Right lobe of liver (tissue), 6 donors: ENCODE measurements around the gene TBC1D8. TPM values are rescaled to one million over a fixed set of nuclear protein-coding genes. Genes with fewer than 3 reads are reported as not detected.

ENCODE experiments used
- ATAC-seq, 4 donors: fragments of 200-7000 bp; cut with Tn5 transposase; one replicate each; pipeline ENCODE4 v1.9.1; 2020; ENCODE audit warnings: mild to moderate bottlenecking in 4 of 4, moderate library complexity in 4 of 4
- DNase-seq, 3 donors: peaks; one replicate each; pipeline ENCODE4 v3.0.0-alpha.2; 2020
- H3K27ac ChIP-seq, 3 donors: fragments of 200-600 bp; one replicate each; pipeline ENCODE4 v1.8.0; 2022
- H3K27me3 ChIP-seq, 2 donors: fragments of 200-600 bp; one replicate each; pipeline ENCODE4 v1.8.0; 2022
- H3K36me3 ChIP-seq, 4 donors: fragments of 200-600 bp; sonication (generic) in 1 of 4; one replicate each; pipeline versions ENCODE4 v1.5.1 to v1.8.0; 2017 to 2022; ENCODE audit warnings: control low read depth in 1 of 4
- H3K4me1 ChIP-seq, 4 donors: fragments of 200-600 bp; sonication (generic) in 1 of 4; one replicate each; pipeline versions ENCODE4 v1.5.1 to v1.8.0; 2017 to 2022; ENCODE audit warnings: control low read depth in 1 of 4
- H3K4me3 ChIP-seq, 3 donors: fragments of 200-600 bp; one replicate each; pipeline ENCODE4 v1.8.0; 2022
- H3K9me3 ChIP-seq, 4 donors: fragments of 200-600 bp; sonication (generic) in 1 of 4; one replicate each; pipeline versions ENCODE4 v1.5.1 to v1.8.0; 2017 to 2022; ENCODE audit warnings: control low read depth in 1 of 4
- CTCF ChIP-seq, 4 donors: fragments of 200-600 bp in 3 of 4; fragments of 450-650 bp in 1 of 4; IDR thresholded peaks; one replicate each; pipeline versions ENCODE4 v1.5.1 to v1.8.0; 2016 to 2022; ENCODE audit warnings: antibody characterized with exemption in 4 of 4, mild to moderate bottlenecking in 2 of 4
- POLR2A ChIP-seq: fragments of 450-650 bp; IDR thresholded peaks from one replicate; pipeline ENCODE4 v1.6.1; 2017; ENCODE audit warnings: antibody characterized with exemption, mild to moderate bottlenecking
- WGBS: methylation state at CpG from one replicate; pipeline ENCODE4 v1.1.6; 2018; ENCODE audit warnings: low coverage, low lambda C conversion rate; ENCODE audit not compliant: insufficient coverage; ENCODE audit errors: missing lambda C conversion rate; 5-methylcytosine and 5-hydroxymethylcytosine counted together
- intact Hi-C, 2 donors: fragments of 100-400 bp; cut with DNase I; formaldehyde crosslinking; loops; one replicate each; pipeline versions ENCODE4 v1.11.2 to v1.14.1; 2022
- total RNA-seq, 6 experiments: library from RNA; depleted of rRNA in 2 of 6; stranded (reverse); fragments of >200 nt in 2 of 6; fragmentation: NEBNext Ultra II Directional in 3 of 6; extraction: Animal tissue kit (Norgen Biotek cat#: 25700) in 3 of 6; gene quantifications; one replicate each; pipeline versions ENCODE4 v1.1.0 to v1.2.4, GENCODE V29; 2016 to 2023
- donor health status: DM: no; HTN: yes; CAD: no.
- donor health status: DM: no; HTN: no; CAD: no.
- donor health status: DM: no; HTN: no; CAD: no.
- donor health status: DM: no; HTN: yes; CAD: no.
- donor health status: DM: no; HTN: yes; CAD: no.

TBC1D8 gene
- total RNA-seq, 6 experiments from 2014 or later, result 17.3 to 31.2 (median 21.5) TPM

- Histone ChIP-seq H3K27me3 (no peaks in the 10 kb centered on the region), H3K4me1 (peaks cover 0 to 15% (median 5%) of the 10 kb centered on the region in 4 donors), H3K4me3 (no peak overlapping the region), H3K9me3 (no peaks in the 10 kb centered on the region), H3K36me3 (peaks cover 0 to 4% (median 0%) of the 10 kb centered on the region in 4 donors), H3K27ac (no peak overlapping the region)
- intact Hi-C loops, result no loop called here
- DNase-seq, result no peak
- peak in 1 of 4 donors; percentile 42 for ATAC-seq
- WGBS, result 100% methylated on average over 1 of the region's 1 CpG
- TF ChIP-seq CTCF (IDR thresholded peaks at IDR 0.05) (no peak), POLR2A (no peak)
Observed at GRCh38 chr2:101089419-101089818, 61.8 kb downstream of the TBC1D8 start.

- TF ChIP-seq CTCF (IDR thresholded peaks at IDR 0.05) (no peak), POLR2A (no peak)
- intact Hi-C loops, result no loop called here
- Histone ChIP-seq H3K4me1 (peaks cover 0 to 15% (median 5%) of the 10 kb centered on the region in 4 donors), H3K4me3 (no peak overlapping the region), H3K27me3 (no peaks in the 10 kb centered on the region), H3K9me3 (no peaks in the 10 kb centered on the region), H3K36me3 (peaks cover 0 to 4% (median 0%) of the 10 kb centered on the region in 4 donors), H3K27ac (peak overlapping the region in 1 of 3 donors; percentile 38)
- ATAC-seq, result no peak
- DNase-seq, result no peak
Observed at GRCh38 chr2:101087638-101088037, 63.5 kb downstream of the TBC1D8 start.

GRCh38 chr2:101083613-101084012, 67.6 kb downstream of the TBC1D8 start:
- intact Hi-C loops, result no loop called here
- Histone ChIP-seq H3K4me3 (no peak overlapping the region), H3K4me1 (peaks cover 0 to 10% (median 4%) of the 10 kb centered on the region in 4 donors), H3K9me3 (no peaks in the 10 kb centered on the region), H3K27me3 (no peaks in the 10 kb centered on the region), H3K36me3 (peaks cover 0 to 4% (median 0%) of the 10 kb centered on the region in 4 donors), H3K27ac (no peak overlapping the region)
- DNase-seq (no peak), ATAC-seq (no peak)
- 73% methylated on average over 2 of the region's 2 CpGs for WGBS
- TF ChIP-seq CTCF (IDR thresholded peaks at IDR 0.05) (no peak), POLR2A (no peak)

- 92% methylated on average over 6 of the region's 6 CpGs for WGBS
- TF ChIP-seq CTCF (IDR thresholded peaks at IDR 0.05) (no peak), POLR2A (no peak)
- Histone ChIP-seq H3K9me3 (no peaks in the 10 kb centered on the region), H3K4me1 (peaks cover 0 to 9% (median 4%) of the 10 kb centered on the region in 4 donors), H3K4me3 (no peak overlapping the region), H3K36me3 (peaks cover 0 to 4% (median 0%) of the 10 kb centered on the region in 4 donors), H3K27ac (no peak overlapping the region), H3K27me3 (no peaks in the 10 kb centered on the region)
- DNase-seq (no peak), ATAC-seq (no peak)
- intact Hi-C loops, result no loop called here
Observed at GRCh38 chr2:101082998-101083397, 68.2 kb downstream of the TBC1D8 start.

- H3K9me3 ChIP-seq, result no peaks in the 10 kb centered on the region
- no peak overlapping the region for H3K27ac ChIP-seq
- intact Hi-C loops, result no loop called here
- DNase-seq (no peak), ATAC-seq (no peak)
- TF ChIP-seq CTCF (IDR thresholded peaks at IDR 0.05), result no peak
- no peak for TF ChIP-seq POLR2A
- no peak overlapping the region for H3K4me3 ChIP-seq
- WGBS, result no CpG with 5 or more reads among the region's 1 CpG
- no peaks in the 10 kb centered on the region for H3K27me3 ChIP-seq
- H3K36me3 ChIP-seq, result no peaks in the 10 kb centered on the region
- no peaks in the 10 kb centered on the region for H3K4me1 ChIP-seq
Observed at GRCh38 chr2:101081375-101081907, 69.7 kb downstream of the TBC1D8 start.
